ENCODE results near the gene TRIO.

TRIO gene

GRCh38 chr5:14180437-14180836, 37.3 kb downstream of the TRIO start:
- Histone ChIP-seq H3K27me3 (ENCODE audit: insufficient read depth, insufficient read length) (no peaks in the 10 kb centered on the region), H3K9ac (ENCODE audit: insufficient read length, low read depth) (no peak overlapping the region), H3K4me1 (ENCODE audit: insufficient read depth, insufficient read length) (no peaks in the 10 kb centered on the region), H3K4me3 (ENCODE audit: insufficient read length, low read depth) (no peak overlapping the region), H3K36me3 (ENCODE audit: insufficient read depth, insufficient read length, low read length) (no peaks in the 10 kb centered on the region), H3K9me3 (ENCODE audit: insufficient read depth, low read length) (no peaks in the 10 kb centered on the region)
- TF ChIP-seq SUZ12 (IDR thresholded peaks at IDR 0.05; ENCODE audit: extremely low read depth, insufficient read depth, insufficient read length) (no peak), YY1 (IDR thresholded peaks at IDR 0.05; ENCODE audit: insufficient read depth, insufficient read length) (no peak), ZNF274 (IDR thresholded peaks at IDR 0.05; ENCODE audit: low read depth, low read length) (no peak)
- no peak for DNase-seq (ENCODE audit: low read depth, low spot score)

DNA sequence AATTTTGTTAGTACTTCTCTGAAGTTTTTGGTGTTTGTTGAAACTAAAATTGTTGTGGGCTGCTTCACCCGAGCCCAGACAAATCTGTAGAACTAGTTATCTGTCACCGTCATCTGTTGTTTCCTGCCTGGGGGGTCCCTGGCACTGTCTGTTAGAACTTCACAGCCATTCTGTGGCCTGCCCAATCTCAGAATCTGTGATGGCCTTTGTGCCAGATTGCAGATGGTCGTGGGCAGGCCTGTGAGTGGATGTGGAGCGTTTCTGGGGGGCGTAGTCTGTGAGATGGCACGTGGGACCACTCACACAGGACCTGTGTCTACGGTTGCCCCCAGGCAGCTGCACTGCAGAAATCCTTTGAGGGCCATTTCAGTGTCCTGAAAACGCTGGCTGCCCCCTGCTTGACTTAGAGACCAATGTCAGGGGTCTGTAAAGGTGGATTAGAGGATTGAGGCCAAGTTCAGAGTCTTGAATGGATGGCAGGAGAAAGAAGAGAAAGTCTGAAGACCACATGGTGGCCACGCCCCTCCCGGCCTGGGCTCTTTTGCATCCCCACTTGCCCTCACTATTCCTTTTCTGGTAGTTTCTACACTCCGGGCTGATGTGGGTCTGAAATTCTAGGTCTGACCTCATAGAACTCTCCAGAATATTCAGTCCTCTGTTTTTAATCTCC, 38.3 kb downstream of the TRIO start:
- H3K27me3 ChIP-seq (ENCODE audit: insufficient read depth, insufficient read length): no peaks in the 10 kb centered on the region
- DNase-seq (ENCODE audit: low read depth, low spot score): no peak
- H3K4me1 ChIP-seq (ENCODE audit: insufficient read depth, insufficient read length): no peaks in the 10 kb centered on the region
- H3K9me3 ChIP-seq (ENCODE audit: insufficient read depth, low read length): no peaks in the 10 kb centered on the region
- TF ChIP-seq ZNF274 (IDR thresholded peaks at IDR 0.05; ENCODE audit: low read depth, low read length): no peak
- no peak for TF ChIP-seq YY1 (IDR thresholded peaks at IDR 0.05; ENCODE audit: insufficient read depth, insufficient read length)
- TF ChIP-seq SUZ12 (IDR thresholded peaks at IDR 0.05; ENCODE audit: extremely low read depth, insufficient read depth, insufficient read length): no peak
- H3K4me3 ChIP-seq (ENCODE audit: insufficient read length, low read depth): no peak overlapping the region
- no peaks in the 10 kb centered on the region for H3K36me3 ChIP-seq (ENCODE audit: insufficient read depth, insufficient read length, low read length)
- no peak overlapping the region for H3K9ac ChIP-seq (ENCODE audit: insufficient read length, low read depth)

DNA sequence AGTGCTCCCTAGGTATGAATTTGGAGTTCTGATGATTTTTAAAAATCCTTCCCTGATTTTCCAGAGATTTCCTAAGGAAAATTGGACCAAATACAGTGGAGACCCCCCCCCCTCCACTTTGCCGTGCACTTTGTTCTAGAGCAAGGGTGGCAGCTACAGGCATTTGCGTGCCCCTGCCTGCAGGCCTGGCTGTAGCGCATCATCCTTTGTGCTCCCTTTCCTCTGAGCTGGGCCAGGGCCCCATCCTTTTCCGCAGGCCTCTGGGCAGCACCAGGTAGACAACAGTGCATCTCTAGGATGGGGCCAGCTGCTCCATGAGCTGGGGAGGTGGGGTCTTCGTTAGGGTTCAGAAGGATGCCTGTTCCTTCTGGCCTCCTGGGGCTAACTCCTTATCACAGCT, 39.6 kb downstream of the TRIO start:
- DNase-seq (ENCODE audit: low read depth, low spot score): no peak
- no peak overlapping the region for H3K9ac ChIP-seq (ENCODE audit: insufficient read length, low read depth)
- no peaks in the 10 kb centered on the region for H3K4me1 ChIP-seq (ENCODE audit: insufficient read depth, insufficient read length)
- no peak overlapping the region for H3K4me3 ChIP-seq (ENCODE audit: insufficient read length, low read depth)
- no peaks in the 10 kb centered on the region for H3K9me3 ChIP-seq (ENCODE audit: insufficient read depth, low read length)
- H3K27me3 ChIP-seq (ENCODE audit: insufficient read depth, insufficient read length): no peaks in the 10 kb centered on the region
- no peaks in the 10 kb centered on the region for H3K36me3 ChIP-seq (ENCODE audit: insufficient read depth, insufficient read length, low read length)
- TF ChIP-seq YY1 (IDR thresholded peaks at IDR 0.05; ENCODE audit: insufficient read depth, insufficient read length): no peak
- TF ChIP-seq SUZ12 (IDR thresholded peaks at IDR 0.05; ENCODE audit: extremely low read depth, insufficient read depth, insufficient read length): no peak
- no peak for TF ChIP-seq ZNF274 (IDR thresholded peaks at IDR 0.05; ENCODE audit: low read depth, low read length)

GRCh38 chr5:14183187-14183939, 40.2 kb downstream of the TRIO start:
- DNase-seq (ENCODE audit: low read depth, low spot score): no peak
- Histone ChIP-seq H3K4me3 (ENCODE audit: insufficient read length, low read depth) (no peak overlapping the region), H3K9ac (ENCODE audit: insufficient read length, low read depth) (no peak overlapping the region), H3K9me3 (ENCODE audit: insufficient read depth, low read length) (no peaks in the 10 kb centered on the region), H3K4me1 (ENCODE audit: insufficient read depth, insufficient read length) (no peaks in the 10 kb centered on the region), H3K36me3 (ENCODE audit: insufficient read depth, insufficient read length, low read length) (no peaks in the 10 kb centered on the region), H3K27me3 (ENCODE audit: insufficient read depth, insufficient read length) (no peaks in the 10 kb centered on the region)
- TF ChIP-seq ZNF274 (IDR thresholded peaks at IDR 0.05; ENCODE audit: low read depth, low read length) (no peak), SUZ12 (IDR thresholded peaks at IDR 0.05; ENCODE audit: extremely low read depth, insufficient read depth, insufficient read length) (no peak), YY1 (IDR thresholded peaks at IDR 0.05; ENCODE audit: insufficient read depth, insufficient read length) (no peak)

DNA sequence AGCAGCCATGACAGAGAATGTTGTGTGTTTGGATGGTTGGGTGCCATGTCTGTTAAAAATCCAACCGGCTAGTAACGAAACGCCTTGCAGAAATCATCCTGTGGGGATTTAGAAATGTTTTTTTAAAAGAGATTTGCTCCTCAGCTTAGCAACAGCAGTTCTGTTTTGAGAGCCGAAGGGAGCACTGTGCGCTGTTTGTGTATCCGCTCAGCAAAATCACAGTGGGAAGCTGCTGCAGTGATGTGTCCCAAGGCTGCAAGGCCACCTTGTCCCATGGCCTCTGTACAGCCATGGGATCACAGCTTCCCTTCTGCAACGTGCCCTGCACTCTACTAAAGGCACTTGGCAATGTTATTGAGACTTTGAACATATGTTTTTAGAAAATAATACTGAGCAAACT, 40.9 kb downstream of the TRIO start:
- H3K36me3 ChIP-seq (ENCODE audit: insufficient read depth, insufficient read length, low read length): no peaks in the 10 kb centered on the region
- H3K27me3 ChIP-seq (ENCODE audit: insufficient read depth, insufficient read length): no peaks in the 10 kb centered on the region
- no peaks in the 10 kb centered on the region for H3K9me3 ChIP-seq (ENCODE audit: insufficient read depth, low read length)
- H3K4me1 ChIP-seq (ENCODE audit: insufficient read depth, insufficient read length): no peaks in the 10 kb centered on the region
- no peak overlapping the region for H3K4me3 ChIP-seq (ENCODE audit: insufficient read length, low read depth)
- TF ChIP-seq SUZ12 (IDR thresholded peaks at IDR 0.05; ENCODE audit: extremely low read depth, insufficient read depth, insufficient read length): no peak
- no peak overlapping the region for H3K9ac ChIP-seq (ENCODE audit: insufficient read length, low read depth)
- no peak for DNase-seq (ENCODE audit: low read depth, low spot score)

GRCh38 chr5:14184725-14185124, 41.6 kb downstream of the TRIO start:
- Histone ChIP-seq H3K9me3 (ENCODE audit: insufficient read depth, low read length) (no peaks in the 10 kb centered on the region), H3K36me3 (ENCODE audit: insufficient read depth, insufficient read length, low read length) (no peaks in the 10 kb centered on the region), H3K4me1 (ENCODE audit: insufficient read depth, insufficient read length) (no peaks in the 10 kb centered on the region), H3K9ac (ENCODE audit: insufficient read length, low read depth) (no peak overlapping the region), H3K4me3 (ENCODE audit: insufficient read length, low read depth) (no peak overlapping the region), H3K27me3 (ENCODE audit: insufficient read depth, insufficient read length) (no peaks in the 10 kb centered on the region)
- TF ChIP-seq ZNF274 (IDR thresholded peaks at IDR 0.05; ENCODE audit: low read depth, low read length): no peak
- TF ChIP-seq YY1 (IDR thresholded peaks at IDR 0.05; ENCODE audit: insufficient read depth, insufficient read length): no peak
- no peak for TF ChIP-seq SUZ12 (IDR thresholded peaks at IDR 0.05; ENCODE audit: extremely low read depth, insufficient read depth, insufficient read length)
- no peak for DNase-seq (ENCODE audit: low read depth, low spot score)

DNA sequence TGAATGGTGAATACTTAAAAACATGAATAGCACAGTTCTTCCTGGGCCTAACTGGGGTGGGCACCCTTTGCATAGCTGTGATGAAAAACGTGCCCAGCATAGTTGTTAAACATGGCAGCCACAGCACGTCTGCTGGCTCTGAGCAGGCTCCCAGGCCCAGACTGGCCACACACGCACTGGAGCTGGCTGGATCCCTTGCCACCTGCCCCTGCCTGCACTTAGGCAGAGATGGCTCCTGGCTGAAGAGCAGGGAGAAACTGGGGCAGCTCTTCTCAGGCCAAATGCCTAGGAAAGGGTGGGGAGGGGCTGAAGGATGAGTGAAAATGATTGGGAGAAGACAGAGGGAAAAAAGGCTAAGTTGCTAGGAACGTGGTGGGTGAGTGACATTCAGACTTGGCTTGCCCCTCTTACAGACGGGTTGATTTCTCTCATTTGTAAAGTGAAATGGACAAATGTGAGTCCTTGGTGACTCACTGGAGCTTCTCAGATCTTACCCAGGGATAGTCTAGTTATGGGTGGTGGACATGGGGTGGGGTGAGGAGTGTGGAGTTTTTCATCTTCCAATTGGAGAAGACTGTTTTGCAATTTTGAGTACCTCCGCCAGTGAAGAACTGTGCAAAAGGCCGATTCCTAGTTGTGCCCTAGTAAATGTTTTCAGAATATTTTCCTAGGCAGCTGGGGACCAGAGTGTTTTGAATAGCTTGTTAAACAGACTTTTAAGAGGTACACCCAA, 42.4 kb downstream of the TRIO start:
- H3K36me3 ChIP-seq (ENCODE audit: insufficient read depth, insufficient read length, low read length): no peaks in the 10 kb centered on the region
- DNase-seq (ENCODE audit: low read depth, low spot score): no peak

More for the DNA sequence above, 42.4 kb downstream of the TRIO start:
- Histone ChIP-seq H3K4me3 (ENCODE audit: insufficient read length, low read depth) (no peak overlapping the region), H3K27me3 (ENCODE audit: insufficient read depth, insufficient read length) (no peaks in the 10 kb centered on the region), H3K4me1 (ENCODE audit: insufficient read depth, insufficient read length) (no peaks in the 10 kb centered on the region), H3K9me3 (ENCODE audit: insufficient read depth, low read length) (no peaks in the 10 kb centered on the region), H3K9ac (ENCODE audit: insufficient read length, low read depth) (no peak overlapping the region)
- TF ChIP-seq ZNF274 (IDR thresholded peaks at IDR 0.05; ENCODE audit: low read depth, low read length): no peak
- no peak for TF ChIP-seq SUZ12 (IDR thresholded peaks at IDR 0.05; ENCODE audit: extremely low read depth, insufficient read depth, insufficient read length)
- no peak for TF ChIP-seq YY1 (IDR thresholded peaks at IDR 0.05; ENCODE audit: insufficient read depth, insufficient read length)
